SK-N-SH treated with all-trans-retinoic acid at 6 μM for 48 hours (cell line): ENCODE results near the gene ARFIP2.
A peak's percentile ranks its signal among the peaks of the same experiment; 100 is the strongest.

ENCODE experiments used
- ATAC-seq: fragments of 200-7000 bp; cut with Tn5 transposase; 3 replicates; pipeline ENCODE4 v1.9.1; 2020; ENCODE audit warnings: mild to moderate bottlenecking, moderate library complexity
- ARNTL ChIP-seq: fragments of 450-650 bp; formaldehyde crosslinking; IDR thresholded peaks from 2 replicates; pipeline ENCODE4 v1.5.0; 2020; ENCODE audit warnings: low read depth, mild to moderate bottlenecking, moderate library complexity, borderline replicate concordance
- CSDC2 ChIP-seq: fragments of 250-450 bp; sonication (Bioruptor Pico); IDR thresholded peaks from 2 replicates; pipeline ENCODE4 v1.5.0; 2020; ENCODE audit warnings: mild to moderate bottlenecking, moderate library complexity
- ESRRG ChIP-seq: fragments of 250-450 bp; sonication (Bioruptor Pico); IDR thresholded peaks from 2 replicates; pipeline ENCODE4 v1.6.1; 2021; ENCODE audit warnings: mild to moderate bottlenecking
- GLIS3 ChIP-seq: fragments of 250-450 bp; sonication (Bioruptor Pico); IDR thresholded peaks from 2 replicates; pipeline ENCODE4 v1.5.0; 2020; ENCODE audit warnings: mild to moderate bottlenecking, moderate library complexity
- ISL1 ChIP-seq: fragments of 250-450 bp; sonication (Bioruptor Pico); IDR thresholded peaks from 2 replicates; pipeline ENCODE4 v2.1.2; 2022; ENCODE audit warnings: mild to moderate bottlenecking, moderate library complexity
- OSR1 ChIP-seq: fragments of 250-450 bp; sonication (Bioruptor Pico); IDR thresholded peaks from 2 replicates; pipeline ENCODE4 v1.8.0; 2022; ENCODE audit warnings: moderate library complexity, mild to moderate bottlenecking, inconsistent platforms
- PPARA ChIP-seq: fragments of 250-450 bp; sonication (Bioruptor Pico); IDR thresholded peaks from 2 replicates; pipeline ENCODE4 v1.5.0; 2020; ENCODE audit warnings: mild to moderate bottlenecking, borderline replicate concordance
- RARB ChIP-seq: fragments of 250-450 bp; sonication (Bioruptor Pico); IDR thresholded peaks from 2 replicates; pipeline ENCODE4 v1.8.0; 2021; ENCODE audit warnings: mild to moderate bottlenecking, moderate library complexity
- TCF4 ChIP-seq: fragments of 250-450 bp; sonication (Bioruptor Pico); IDR thresholded peaks from 2 replicates; pipeline ENCODE4 v1.8.0; 2021; ENCODE audit warnings: mild to moderate bottlenecking, moderate library complexity, borderline replicate concordance
- TOX ChIP-seq: fragments of 250-450 bp; sonication (Bioruptor Pico); IDR thresholded peaks from 2 replicates; pipeline ENCODE4 v1.8.0; 2021; ENCODE audit warnings: mild to moderate bottlenecking, moderate library complexity, borderline replicate concordance
- TSHZ2 ChIP-seq: fragments of 250-450 bp; sonication (Bioruptor Pico); IDR thresholded peaks from 2 replicates; pipeline ENCODE4 v1.5.0; 2020; ENCODE audit warnings: mild to moderate bottlenecking, moderate library complexity
- ZC3H10 ChIP-seq: fragments of 250-450 bp; sonication (Bioruptor Pico); IDR thresholded peaks from 2 replicates; pipeline ENCODE4 v1.5.1; 2021; ENCODE audit warnings: mild to moderate bottlenecking, moderate library complexity
- ZFP30 ChIP-seq: fragments of 450-650 bp; formaldehyde crosslinking; IDR thresholded peaks from 2 replicates; pipeline ENCODE4 v1.5.0; 2022; ENCODE audit warnings: mild to moderate bottlenecking, moderate library complexity
- ZNF565 ChIP-seq: fragments of 450-650 bp; formaldehyde crosslinking; conservative IDR thresholded peaks from 2 replicates; pipeline ENCODE4 v1.5.0; 2020; ENCODE audit warnings: low read depth, mild to moderate bottlenecking, moderate library complexity
- ZNF70 ChIP-seq: fragments of 450-650 bp; formaldehyde crosslinking; IDR thresholded peaks from 2 replicates; pipeline ENCODE4 v1.5.0; 2020; ENCODE audit warnings: mild to moderate bottlenecking, moderate library complexity
- ZNF8 ChIP-seq: fragments of 450-650 bp; formaldehyde crosslinking; IDR thresholded peaks from 2 replicates; pipeline ENCODE4 v1.5.0; 2020; ENCODE audit warnings: mild to moderate bottlenecking, moderate library complexity
- TF ChIP-seq, protein P1 (sequence below): fragments of 250-450 bp; sonication (Bioruptor Pico); IDR thresholded peaks from 2 replicates; pipeline ENCODE4 v1.8.0; 2020; ENCODE audit warnings: mild to moderate bottlenecking, moderate library complexity, borderline replicate concordance

ARFIP2 gene, protein sequence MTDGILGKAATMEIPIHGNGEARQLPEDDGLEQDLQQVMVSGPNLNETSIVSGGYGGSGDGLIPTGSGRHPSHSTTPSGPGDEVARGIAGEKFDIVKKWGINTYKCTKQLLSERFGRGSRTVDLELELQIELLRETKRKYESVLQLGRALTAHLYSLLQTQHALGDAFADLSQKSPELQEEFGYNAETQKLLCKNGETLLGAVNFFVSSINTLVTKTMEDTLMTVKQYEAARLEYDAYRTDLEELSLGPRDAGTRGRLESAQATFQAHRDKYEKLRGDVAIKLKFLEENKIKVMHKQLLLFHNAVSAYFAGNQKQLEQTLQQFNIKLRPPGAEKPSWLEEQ

DNA sequence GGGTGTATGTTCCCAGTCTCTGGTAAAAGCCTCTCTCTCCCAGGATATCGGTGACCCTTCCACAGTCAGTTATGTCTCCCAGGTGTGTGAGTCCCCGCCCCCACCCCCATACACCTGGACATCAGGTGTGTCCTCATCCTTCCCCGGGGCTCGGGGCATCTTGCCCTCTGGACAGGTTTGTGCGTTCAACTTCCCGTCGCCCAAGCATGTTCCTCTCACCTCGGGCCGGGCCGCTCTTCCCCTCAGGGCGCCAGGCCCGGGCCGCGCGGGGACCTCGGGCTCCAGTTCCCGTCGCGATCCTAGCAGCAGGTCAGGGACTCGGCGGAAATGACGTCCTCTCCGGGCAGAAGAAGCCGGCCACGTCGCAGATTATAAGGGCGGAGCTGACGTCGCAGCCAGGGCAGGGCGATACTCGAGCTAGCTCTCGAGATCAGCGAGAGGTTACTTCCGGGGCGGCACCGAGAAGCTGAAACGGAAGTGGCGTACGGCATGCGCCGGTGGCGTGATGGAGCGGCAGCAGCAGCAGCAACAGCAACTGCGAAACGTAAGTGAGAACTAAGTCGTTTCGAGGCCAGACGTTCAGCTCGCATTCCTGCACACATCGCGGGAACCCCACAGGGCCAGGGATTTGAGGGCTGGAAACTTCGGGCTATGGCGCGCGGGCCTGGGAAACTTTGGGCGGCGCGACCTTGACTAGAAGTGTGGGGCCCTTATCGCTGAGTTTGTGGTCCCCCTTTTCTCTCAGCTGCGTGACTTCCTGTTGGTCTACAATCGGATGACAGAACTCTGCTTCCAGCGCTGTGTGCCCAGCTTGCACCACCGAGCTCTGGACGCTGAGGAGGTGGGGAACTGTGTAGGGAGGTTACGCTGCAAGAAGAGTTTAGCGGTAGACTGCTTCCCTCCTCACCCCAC lies at the start of gene ARFIP2, which contains the start of gene TIMM10B:
ARFIP2 (minus strand) TSS at position 320 of the 912 bp plus-strand sequence. CDS start 910 bp downstream, outside the sequence.
TIMM10B (plus strand) TSS at position 490 of the 912 bp plus-strand sequence; CDS start at position 506, 16 bp downstream.
- peak; percentile 98 for ATAC-seq
- TF ChIP-seq CSDC2 (CRISPR knock-in tag) = no peak
- TF ChIP-seq ZNF565 = no peak
- TF ChIP-seq PPARA (CRISPR knock-in tag) = no peak
- TF ChIP-seq ZNF70 (CRISPR knock-in tag) = no peak
- TF ChIP-seq ZC3H10 (CRISPR knock-in tag) = no peak
- TF ChIP-seq TSHZ2 (CRISPR knock-in tag) = no peak
- no peak for TF ChIP-seq ISL1
- TF ChIP-seq TCF4 (CRISPR knock-in tag) = no peak
- TF ChIP-seq ZNF8 (CRISPR knock-in tag) = no peak
- TF ChIP-seq, all 23 proteins: peak for 0

DNA sequence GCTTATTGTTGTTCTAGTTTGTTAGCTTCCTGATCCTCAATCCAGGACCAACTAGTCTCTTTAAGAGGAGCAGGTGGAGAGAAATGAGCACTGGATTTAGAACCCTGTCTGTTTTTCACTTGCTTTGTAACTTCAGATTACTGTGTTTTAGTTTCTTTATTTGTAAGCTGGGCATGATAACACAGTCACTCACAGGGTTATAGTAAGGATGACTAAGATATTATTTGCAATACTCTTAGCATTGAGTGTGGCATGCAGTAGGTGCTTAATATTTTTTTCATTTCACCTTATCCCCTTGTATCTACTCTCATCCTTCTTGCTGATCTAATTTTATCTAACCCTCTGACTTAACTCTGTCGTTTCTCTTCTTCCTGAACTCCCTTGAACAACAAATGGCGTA lies 49.7 kb upstream of the ARFIP2 start:
- TF ChIP-seq ZNF565 (no peak), OSR1 (no peak), ZFP30 (CRISPR knock-in tag) (no peak), TOX (CRISPR knock-in tag) (no peak), GLIS3 (CRISPR knock-in tag) (no peak), PPARA (CRISPR knock-in tag) (no peak)
- TF ChIP-seq, protein P1, sequence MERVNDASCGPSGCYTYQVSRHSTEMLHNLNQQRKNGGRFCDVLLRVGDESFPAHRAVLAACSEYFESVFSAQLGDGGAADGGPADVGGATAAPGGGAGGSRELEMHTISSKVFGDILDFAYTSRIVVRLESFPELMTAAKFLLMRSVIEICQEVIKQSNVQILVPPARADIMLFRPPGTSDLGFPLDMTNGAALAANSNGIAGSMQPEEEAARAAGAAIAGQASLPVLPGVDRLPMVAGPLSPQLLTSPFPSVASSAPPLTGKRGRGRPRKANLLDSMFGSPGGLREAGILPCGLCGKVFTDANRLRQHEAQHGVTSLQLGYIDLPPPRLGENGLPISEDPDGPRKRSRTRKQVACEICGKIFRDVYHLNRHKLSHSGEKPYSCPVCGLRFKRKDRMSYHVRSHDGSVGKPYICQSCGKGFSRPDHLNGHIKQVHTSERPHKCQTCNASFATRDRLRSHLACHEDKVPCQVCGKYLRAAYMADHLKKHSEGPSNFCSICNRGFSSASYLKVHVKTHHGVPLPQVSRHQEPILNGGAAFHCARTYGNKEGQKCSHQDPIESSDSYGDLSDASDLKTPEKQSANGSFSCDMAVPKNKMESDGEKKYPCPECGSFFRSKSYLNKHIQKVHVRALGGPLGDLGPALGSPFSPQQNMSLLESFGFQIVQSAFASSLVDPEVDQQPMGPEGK (CRISPR knock-in tag) = no peak
- TF ChIP-seq, all 23 proteins: peak for 0
- no peak for ATAC-seq

GRCh38 chr11:6529266-6529665 lies 48.1 kb upstream of the ARFIP2 start:
- ATAC-seq = no peak
- TF ChIP-seq ISL1 = no peak
- no peak for TF ChIP-seq TSHZ2 (CRISPR knock-in tag)
- no peak for TF ChIP-seq ARNTL (CRISPR knock-in tag)
- TF ChIP-seq, protein P1 (CRISPR knock-in tag) = no peak
- TF ChIP-seq GLIS3 (CRISPR knock-in tag) = no peak
- no peak for TF ChIP-seq ZNF8 (CRISPR knock-in tag)
- no peak for TF ChIP-seq ESRRG (CRISPR knock-in tag)
- no peak for TF ChIP-seq RARB (CRISPR knock-in tag)
- no peak for TF ChIP-seq TCF4 (CRISPR knock-in tag)
- no peak for TF ChIP-seq PPARA (CRISPR knock-in tag)
- TF ChIP-seq ZC3H10 (CRISPR knock-in tag) = no peak
